ENCODE measurements around the gene LHX2.

- TF ChIP-seq, protein P1, sequence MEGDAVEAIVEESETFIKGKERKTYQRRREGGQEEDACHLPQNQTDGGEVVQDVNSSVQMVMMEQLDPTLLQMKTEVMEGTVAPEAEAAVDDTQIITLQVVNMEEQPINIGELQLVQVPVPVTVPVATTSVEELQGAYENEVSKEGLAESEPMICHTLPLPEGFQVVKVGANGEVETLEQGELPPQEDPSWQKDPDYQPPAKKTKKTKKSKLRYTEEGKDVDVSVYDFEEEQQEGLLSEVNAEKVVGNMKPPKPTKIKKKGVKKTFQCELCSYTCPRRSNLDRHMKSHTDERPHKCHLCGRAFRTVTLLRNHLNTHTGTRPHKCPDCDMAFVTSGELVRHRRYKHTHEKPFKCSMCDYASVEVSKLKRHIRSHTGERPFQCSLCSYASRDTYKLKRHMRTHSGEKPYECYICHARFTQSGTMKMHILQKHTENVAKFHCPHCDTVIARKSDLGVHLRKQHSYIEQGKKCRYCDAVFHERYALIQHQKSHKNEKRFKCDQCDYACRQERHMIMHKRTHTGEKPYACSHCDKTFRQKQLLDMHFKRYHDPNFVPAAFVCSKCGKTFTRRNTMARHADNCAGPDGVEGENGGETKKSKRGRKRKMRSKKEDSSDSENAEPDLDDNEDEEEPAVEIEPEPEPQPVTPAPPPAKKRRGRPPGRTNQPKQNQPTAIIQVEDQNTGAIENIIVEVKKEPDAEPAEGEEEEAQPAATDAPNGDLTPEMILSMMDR (IDR thresholded peaks at IDR 0.05) = no peak
- no peak for TF ChIP-seq POLR2A (IDR thresholded peaks at IDR 0.05)
- no peak for TF ChIP-seq POLR2AphosphoS5 (IDR thresholded peaks at IDR 0.05)
Measured at GRCh38 chr9:124082622-124083021, 71.1 kb downstream of the LHX2 start.
